BJ (cell line): ENCODE data around the gene ZNF490. TPM values are rescaled to one million over a fixed set of nuclear protein-coding genes. Genes with fewer than 3 reads are reported as not detected.

Experiments used
- CTCF ChIA-PET: fragments of 350-600 bp; formaldehyde crosslinking; extraction: SDS; loops from one replicate; lab custom pipeline; 2021; ENCODE audit warnings: antibody characterized with exemption, inconsistent platforms; lab: Yijun Ruan, JAX
- POLR2A ChIA-PET: fragments of 300-600 bp; sonication (Branson Sonifier 250); formaldehyde crosslinking; extraction: SDS; loops from one replicate; lab custom pipeline; 2021; ENCODE audit warnings: antibody characterized with exemption; lab: Charles Lee
- DNase-seq: peaks from one replicate; pipeline ENCODE4 v3.0.0-alpha.2; 2011; ENCODE audit warnings: low read depth
- H3K27me3 ChIP-seq: 2 replicates; pipeline ENCODE4 v1.6.0; 2011; ENCODE audit warnings: low read length; ENCODE audit not compliant: control insufficient read depth, insufficient read depth
- H3K36me3 ChIP-seq: 2 replicates; pipeline ENCODE4 v1.5.1; 2011; ENCODE audit warnings: low read length; ENCODE audit not compliant: control insufficient read depth, insufficient read depth
- H3K4me3 ChIP-seq: 2 replicates; pipeline ENCODE4 v1.5.1; 2011; ENCODE audit warnings: low read depth, mild to moderate bottlenecking, control low read depth, low read length
- CTCF ChIP-seq: IDR thresholded peaks from 2 replicates; pipeline ENCODE4 v1.5.1; 2011; ENCODE audit warnings: low read depth, mild to moderate bottlenecking, control low read depth, inconsistent platforms, low read length, moderate library complexity; ENCODE audit not compliant: insufficient read depth
- polyA plus RNA-seq: library from polyadenylated mRNA; depleted of rRNA; stranded (reverse); fragments of >200 nt; gene quantifications from 2 replicates; pipeline ENCODE4 v1.2.3, GENCODE V29; 2011

The ZNF490 gene
- polyA plus RNA-seq, 1 experiment: 1.6 TPM

- CTCF ChIA-PET: no interaction called here
- no peaks in the 10 kb centered on the region for H3K27me3 ChIP-seq
- no peak for DNase-seq
These were observed 3.8 kb downstream of the ZNF490 start for GRCh38 chr19:12606796-12607195.

GRCh38 chr19:12603714-12604113 is 6.9 kb downstream of the ZNF490 start:
- Histone ChIP-seq H3K36me3 (peaks cover 4% of the 10 kb centered on the region), H3K27me3 (no peaks in the 10 kb centered on the region), H3K4me3 (no peak overlapping the region)
- CTCF ChIA-PET: interaction anchor here (1.1 kb wide), 1 partner anchor 39 kb away, joined by 3 read pairs; no protein-coding TSS in a partner anchor
- POLR2A ChIA-PET: no interaction called here
- no peak for DNase-seq
- no peak for TF ChIP-seq CTCF

More at GRCh38 chr19:12606796-12607195, 3.8 kb downstream of the ZNF490 start:
- Histone ChIP-seq H3K36me3 (peaks cover 4% of the 10 kb centered on the region), H3K4me3 (no peak overlapping the region)
- TF ChIP-seq CTCF: no peak
- POLR2A ChIA-PET: no interaction called here

GRCh38 chr19:12597594-12597993 is 13.0 kb downstream of the ZNF490 start:
- ChIA-PET CTCF (interaction anchor here (1.4 kb wide), 1 partner anchor 13 kb away, joined by 5 read pairs; the partner anchor contains the start of genes ZNF490 and ZNF791), POLR2A (no interaction called here)
- TF ChIP-seq CTCF: no peak
- Histone ChIP-seq H3K4me3 (no peak overlapping the region), H3K27me3 (no peaks in the 10 kb centered on the region), H3K36me3 (peaks cover 10% of the 10 kb centered on the region)
- no peak for DNase-seq

- Histone ChIP-seq H3K36me3 (peaks cover 8% of the 10 kb centered on the region), H3K4me3 (no peak overlapping the region), H3K27me3 (no peaks in the 10 kb centered on the region)
- DNase-seq: no peak
- CTCF ChIA-PET: interaction anchor here (1.4 kb wide), 1 partner anchor 14 kb away, joined by 5 read pairs; the partner anchor contains the start of genes ZNF490 and ZNF791
- TF ChIP-seq CTCF: no peak
- POLR2A ChIA-PET: no interaction called here
These were observed 13.6 kb downstream of the ZNF490 start for GRCh38 chr19:12596927-12597548.

GRCh38 chr19:12596485-12596884 is 14.1 kb downstream of the ZNF490 start:
- ChIA-PET POLR2A (no interaction called here), CTCF (no interaction called here)
- no peak for TF ChIP-seq CTCF
- H3K27me3 ChIP-seq: no peaks in the 10 kb centered on the region
- no peak overlapping the region for H3K4me3 ChIP-seq
- no peak for DNase-seq
- peaks cover 8% of the 10 kb centered on the region for H3K36me3 ChIP-seq
